HepG2 (cell line): ENCODE measurements around the gene DRC3.

Experiments used
- CREB1 ChIP-seq, 2 experiments: fragments of 450-650 bp in 1 of 2; IDR thresholded peaks; 2 replicates each; pipeline ENCODE4 v1.6.1; 2016 to 2017; ENCODE audit warnings: control low read depth in 1 of 2, mild to moderate bottlenecking in 1 of 2, missing compliant biosample characterization in 1 of 2, missing genetic modification characterization in 1 of 2
- HNRNPL ChIP-seq: fragments of 200-400 bp; formaldehyde crosslinking; IDR thresholded peaks from 2 replicates; pipeline ENCODE4 v1.6.1; 2017; ENCODE audit warnings: mild to moderate bottlenecking, low read depth, low read length
- IKZF1 ChIP-seq: fragments of 450-650 bp; IDR thresholded peaks from 2 replicates; pipeline ENCODE4 v1.7.1; 2016
- JDP2 ChIP-seq: sonication (generic); formaldehyde crosslinking; IDR thresholded peaks from 2 replicates; pipeline ENCODE4 v1.8.1; 2022; ENCODE audit warnings: missing genetic modification reagents, borderline replicate concordance
- MAFK ChIP-seq, 2 experiments: IDR thresholded peaks in 1 of 2; conservative IDR thresholded peaks in 1 of 2; 2 replicates each; pipeline ENCODE4 v1.6.1; 2011; ENCODE audit warnings: improper control_type of control experiment in 2 of 2, low read length in 2 of 2
- POLR2AphosphoS2 ChIP-seq: IDR thresholded peaks from 2 replicates; pipeline ENCODE4 v1.6.1; 2011; ENCODE audit warnings: low read depth, low read length, improper control_type of control experiment
- REST ChIP-seq, 2 experiments: IDR thresholded peaks; 2 replicates each; pipeline ENCODE4 v1.6.1; 2011 to 2012; ENCODE audit warnings: low read length in 2 of 2, borderline replicate concordance in 1 of 2, low read depth in 1 of 2, mild to moderate bottlenecking in 1 of 2, moderate library complexity in 1 of 2
- RNF219 ChIP-seq: sonication (generic); formaldehyde crosslinking; IDR thresholded peaks from 2 replicates; pipeline ENCODE4 v1.5.0; 2020; ENCODE audit warnings: mild to moderate bottlenecking, missing genetic modification reagents
- SIN3A ChIP-seq: IDR thresholded peaks from 2 replicates; pipeline ENCODE4 v1.6.1; 2011; ENCODE audit warnings: low read depth, mild to moderate bottlenecking, control low read depth, low read length, borderline replicate concordance
- SNAI1 ChIP-seq: sonication (generic); formaldehyde crosslinking; IDR thresholded peaks from 2 replicates; pipeline ENCODE4 v1.5.0; 2020; ENCODE audit warnings: mild to moderate bottlenecking, missing genetic modification reagents, borderline replicate concordance
- ZNF136 ChIP-seq: sonication (generic); formaldehyde crosslinking; IDR thresholded peaks from 2 replicates; pipeline ENCODE4 v1.8.1; 2022; ENCODE audit warnings: low read depth, mild to moderate bottlenecking, moderate library complexity, missing genetic modification reagents

- TF ChIP-seq IKZF1 (no peak), MAFK (conservative IDR thresholded peaks at IDR 0.05 in 1 of 2, IDR thresholded peaks at IDR 0.05 in 1 of 2; ENCODE audit: low read length in 2 of 2) (no peak), SNAI1 (CRISPR knock-in tag) (no peak), RNF219 (CRISPR knock-in tag) (no peak), REST (IDR thresholded peaks at IDR 0.05; ENCODE audit: borderline replicate concordance in 1 of 2, low read depth in 1 of 2, low read length in 2 of 2) (no peak), ZNF136 (CRISPR knock-in tag) (no peak), CREB1 (IDR thresholded peaks at IDR 0.05) (no peak), CREB1 (CRISPR knock-in tag; IDR thresholded peaks at IDR 0.05) (no peak), POLR2AphosphoS2 (no peak), JDP2 (no peak), HNRNPL (no peak), SIN3A (no peak)
Observed at GRCh38 chr17:18016426-18016825, 43.8 kb downstream of the DRC3 start.
